GM19455 (cell line): ENCODE results near the gene PHC3.
"Not testable (repeated sequence)": the region's sequence is repeated elsewhere in the genome, so short reads cannot be mapped to it uniquely, and the experiment has no call there.

ENCODE experiments used
- ATAC-seq: cut with Tn5 transposase; IDR thresholded peaks from one replicate; pipeline ENCODE4 v1.9.1; 2021; ENCODE audit not compliant: unreplicated experiment

PHC3 gene

GRCh38 chr3:170130532-170130931, 51.0 kb downstream of the PHC3 start:
- no peak for ATAC-seq

GRCh38 chr3:170128977-170129431, 52.5 kb downstream of the PHC3 start:
- ATAC-seq: peak; percentile 46

- ATAC-seq: peak; percentile 95
These were observed 53.1 kb downstream of the PHC3 start for GRCh38 chr3:170128259-170128976.

- ATAC-seq: no peak
These were observed 64.4 kb downstream of the PHC3 start for GRCh38 chr3:170117134-170117533.

GRCh38 chr3:170114165-170114564, 67.4 kb downstream of the PHC3 start:
- ATAC-seq: not testable (repeated sequence)

GRCh38 chr3:170111147-170111771, 70.3 kb downstream of the PHC3 start:
- no peak for ATAC-seq

- ATAC-seq: no peak
These were observed 71.8 kb downstream of the PHC3 start for GRCh38 chr3:170109579-170110293.

GRCh38 chr3:170108955-170109354, 72.6 kb downstream of the PHC3 start:
- no peak for ATAC-seq

GRCh38 chr3:170107941-170108340, 73.6 kb downstream of the PHC3 start:
- ATAC-seq: no peak

- no peak for ATAC-seq
These were observed 79.1 kb downstream of the PHC3 start for GRCh38 chr3:170102431-170102830.

- no peak for ATAC-seq
These were observed 80.6 kb downstream of the PHC3 start for GRCh38 chr3:170100944-170101343.

- ATAC-seq: no peak
These were observed 82.8 kb downstream of the PHC3 start for GRCh38 chr3:170098753-170099152.

GRCh38 chr3:170096342-170096741, 85.2 kb downstream of the PHC3 start:
- no peak for ATAC-seq

- ATAC-seq: no peak
These were observed 85.8 kb downstream of the PHC3 start for GRCh38 chr3:170095771-170096170.

- no peak for ATAC-seq
These were observed 88.6 kb downstream of the PHC3 start for GRCh38 chr3:170092907-170093306.

- ATAC-seq: no peak
These were observed 90.9 kb downstream of the PHC3 start for GRCh38 chr3:170090601-170090981.

GRCh38 chr3:170089862-170090600, 91.5 kb downstream of the PHC3 start:
- no peak for ATAC-seq

- no peak for ATAC-seq
These were observed 96.1 kb downstream of the PHC3 start for GRCh38 chr3:170085396-170085795.

- no peak for ATAC-seq
These were observed 98.2 kb downstream of the PHC3 start for GRCh38 chr3:170083343-170083742.

- ATAC-seq: no peak
These were observed 100.3 kb downstream of the PHC3 start for GRCh38 chr3:170081079-170081741.

- no peak for ATAC-seq
These were observed 100.9 kb downstream of the PHC3 start for GRCh38 chr3:170080605-170081004.
